Measurements from ENCODE around the gene C9orf152. TPM values are rescaled to one million over a fixed set of nuclear protein-coding genes. Genes with fewer than 3 reads are reported as not detected.
"Not testable (repeated sequence)": the region's sequence is repeated elsewhere in the genome, so short reads cannot be mapped to it uniquely, and the experiment has no call there.

Gene C9orf152
- total and polyA plus RNA-seq, 2 donors (not counting 1 experiment from before 2014, with no cell fraction given), result under 0.01 TPM; not detected in 1

DNA sequence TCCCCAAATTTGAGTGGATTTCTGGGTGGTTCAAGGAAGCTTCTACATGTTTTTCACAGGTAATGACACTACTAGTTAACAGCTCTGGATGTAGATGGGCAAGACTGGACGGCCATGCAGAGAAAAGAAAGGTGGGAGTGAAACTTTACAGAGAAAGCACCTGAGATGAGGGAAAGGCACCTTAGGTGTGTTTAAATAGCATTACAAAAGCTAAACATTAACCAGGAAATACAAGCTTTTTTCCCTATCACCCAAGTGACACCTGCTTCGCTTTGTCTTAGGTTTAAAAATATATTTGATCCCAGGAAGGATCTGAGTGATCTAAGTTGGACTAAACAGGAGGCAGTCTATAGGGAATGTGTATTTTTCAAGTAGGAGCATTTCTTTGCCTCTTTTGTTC is 8.3 kb downstream of the C9orf152 start:
- H3K36me3 ChIP-seq (ENCODE audit: control insufficient read depth, insufficient read depth, low read length), result no peaks in the 10 kb centered on the region
- no peaks in the 10 kb centered on the region for H3K27me3 ChIP-seq (ENCODE audit: control insufficient read depth, insufficient read depth, low read length)
- TF ChIP-seq CTCF (conservative IDR thresholded peaks at IDR 0.05 in 1 of 2, IDR thresholded peaks at IDR 0.05 in 1 of 2; ENCODE audit: low read depth in 1 of 2, low read length in 2 of 2), result no peak
- no peak for TF ChIP-seq EZH2 (IDR thresholded peaks at IDR 0.05; ENCODE audit: low read length, missing control alignments)
- no peaks in the 10 kb centered on the region for H3K4me1 ChIP-seq (ENCODE audit: control insufficient read depth, extremely low read depth, insufficient read depth, low read length)
- H3K9me3 ChIP-seq (ENCODE audit: control insufficient read depth, insufficient read depth, low read depth, low read length), result no peaks in the 10 kb centered on the region
- no peaks in the 10 kb centered on the region for H4K20me1 ChIP-seq (ENCODE audit: control insufficient read depth, extremely low read depth, insufficient read depth, low read length)
- no peak overlapping the region for H3K9ac ChIP-seq (ENCODE audit: insufficient read depth, low read length)
- no peak overlapping the region for H3K27ac ChIP-seq (ENCODE audit: insufficient read depth, low read length)
- DNase-seq (ENCODE audit: low read depth in 2 of 2), result no peak
- no peaks in the 10 kb centered on the region for H3K79me2 ChIP-seq (ENCODE audit: control insufficient read depth, insufficient read depth, low read length)
- no peak overlapping the region for H2AFZ ChIP-seq (ENCODE audit: low read length)
- no peak overlapping the region for H3K4me3 ChIP-seq (replicated peaks in 1 of 4; ENCODE audit: control extremely low read depth in 1 of 4, insufficient read depth in 1 of 4, low read depth in 3 of 4, low read length in 4 of 4)
- no peak overlapping the region for H3K4me2 ChIP-seq (ENCODE audit: extremely low read depth, insufficient read depth, low read length)

DNA sequence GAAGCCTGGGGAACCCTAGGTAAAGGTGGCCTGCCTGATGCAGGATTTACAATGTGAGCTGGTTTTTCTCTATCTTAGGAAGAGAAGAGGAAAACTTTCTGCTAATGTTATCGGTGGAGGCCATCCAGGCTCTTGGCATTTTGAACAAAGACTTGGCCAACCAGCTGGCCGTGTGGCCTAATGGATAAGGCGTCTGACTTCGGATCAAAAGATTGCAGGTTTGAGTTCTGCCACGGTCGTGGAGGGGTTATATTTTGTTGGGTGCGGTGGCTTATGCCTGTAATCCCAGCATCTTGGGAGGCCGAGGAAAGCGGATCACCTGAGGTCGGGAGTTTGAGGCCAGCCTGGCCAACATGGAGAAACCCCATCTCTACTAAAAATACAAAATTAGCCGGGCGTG is 9.6 kb downstream of the C9orf152 start:
- Histone ChIP-seq H3K4me2 (ENCODE audit: extremely low read depth, insufficient read depth, low read length) (no peak overlapping the region), H3K79me2 (ENCODE audit: control insufficient read depth, insufficient read depth, low read length) (no peaks in the 10 kb centered on the region), H3K4me1 (ENCODE audit: control insufficient read depth, extremely low read depth, insufficient read depth, low read length) (no peaks in the 10 kb centered on the region), H3K27ac (ENCODE audit: insufficient read depth, low read length) (no peak overlapping the region), H3K36me3 (ENCODE audit: control insufficient read depth, insufficient read depth, low read length) (no peaks in the 10 kb centered on the region), H3K4me3 (replicated peaks in 1 of 4; ENCODE audit: control extremely low read depth in 1 of 4, insufficient read depth in 1 of 4, low read depth in 3 of 4, low read length in 4 of 4) (no peak overlapping the region), H3K27me3 (ENCODE audit: control insufficient read depth, insufficient read depth, low read length) (no peaks in the 10 kb centered on the region), H4K20me1 (ENCODE audit: control insufficient read depth, extremely low read depth, insufficient read depth, low read length) (no peaks in the 10 kb centered on the region), H2AFZ (ENCODE audit: low read length) (no peak overlapping the region), H3K9ac (ENCODE audit: insufficient read depth, low read length) (no peak overlapping the region), H3K9me3 (ENCODE audit: control insufficient read depth, insufficient read depth, low read depth, low read length) (no peaks in the 10 kb centered on the region)
- DNase-seq (ENCODE audit: low read depth in 2 of 2), result no peak
- no peak for TF ChIP-seq CTCF (conservative IDR thresholded peaks at IDR 0.05 in 1 of 2, IDR thresholded peaks at IDR 0.05 in 1 of 2; ENCODE audit: low read depth in 1 of 2, low read length in 2 of 2)
- TF ChIP-seq EZH2 (IDR thresholded peaks at IDR 0.05; ENCODE audit: low read length, missing control alignments), result no peak

GRCh38 chr9:110197330-110198187 is 10.4 kb downstream of the C9orf152 start:
- Histone ChIP-seq H3K4me1 (ENCODE audit: control insufficient read depth, extremely low read depth, insufficient read depth, low read length) (peaks cover 1% of the 10 kb centered on the region), H2AFZ (ENCODE audit: low read length) (no peak overlapping the region), H3K9me3 (ENCODE audit: control insufficient read depth, insufficient read depth, low read depth, low read length) (no peaks in the 10 kb centered on the region), H3K36me3 (ENCODE audit: control insufficient read depth, insufficient read depth, low read length) (no peaks in the 10 kb centered on the region), H3K27me3 (ENCODE audit: control insufficient read depth, insufficient read depth, low read length) (no peaks in the 10 kb centered on the region), H3K4me3 (replicated peaks in 1 of 4; ENCODE audit: control extremely low read depth in 1 of 4, insufficient read depth in 1 of 4, low read depth in 3 of 4, low read length in 4 of 4) (no peak overlapping the region), H3K79me2 (ENCODE audit: control insufficient read depth, insufficient read depth, low read length) (no peaks in the 10 kb centered on the region), H4K20me1 (ENCODE audit: control insufficient read depth, extremely low read depth, insufficient read depth, low read length) (no peaks in the 10 kb centered on the region), H3K4me2 (ENCODE audit: extremely low read depth, insufficient read depth, low read length) (no peak overlapping the region), H3K9ac (ENCODE audit: insufficient read depth, low read length) (no peak overlapping the region), H3K27ac (ENCODE audit: insufficient read depth, low read length) (no peak overlapping the region)
- TF ChIP-seq CTCF (conservative IDR thresholded peaks at IDR 0.05 in 1 of 2, IDR thresholded peaks at IDR 0.05 in 1 of 2; ENCODE audit: low read depth in 1 of 2, low read length in 2 of 2) (peak; percentile 30 to 60), EZH2 (IDR thresholded peaks at IDR 0.05; ENCODE audit: low read length, missing control alignments) (no peak)
- DNase-seq (ENCODE audit: low read depth in 2 of 2), result no peak

- not testable (repeated sequence) for H3K4me3 ChIP-seq (replicated peaks in 1 of 4; ENCODE audit: control extremely low read depth in 1 of 4, insufficient read depth in 1 of 4, low read depth in 3 of 4, low read length in 4 of 4); H3K36me3 ChIP-seq (ENCODE audit: control insufficient read depth, insufficient read depth, low read length); H3K27ac ChIP-seq (ENCODE audit: insufficient read depth, low read length); H3K4me2 ChIP-seq (ENCODE audit: extremely low read depth, insufficient read depth, low read length); H3K9ac ChIP-seq (ENCODE audit: insufficient read depth, low read length); H3K27me3 ChIP-seq (ENCODE audit: control insufficient read depth, insufficient read depth, low read length); H4K20me1 ChIP-seq (ENCODE audit: control insufficient read depth, extremely low read depth, insufficient read depth, low read length); H3K9me3 ChIP-seq (ENCODE audit: control insufficient read depth, insufficient read depth, low read depth, low read length); DNase-seq (ENCODE audit: low read depth in 2 of 2); H2AFZ ChIP-seq (ENCODE audit: low read length); H3K79me2 ChIP-seq (ENCODE audit: control insufficient read depth, insufficient read depth, low read length); H3K4me1 ChIP-seq (ENCODE audit: control insufficient read depth, extremely low read depth, insufficient read depth, low read length)
Observed at GRCh38 chr9:110196084-110196499, 11.9 kb downstream of the C9orf152 start.
